Stomach (tissue), 4 donors: ENCODE results near the gene ZNF385D.

Source experiments
- POLR2A ChIP-seq, 4 donors: fragments of 450-650 bp; IDR thresholded peaks; one replicate each; pipeline ENCODE4 v1.6.1; 2016; ENCODE audit warnings: antibody characterized with exemption in 4 of 4, control low read depth in 2 of 4, mild to moderate bottlenecking in 1 of 4, moderate library complexity in 1 of 4
- TF ChIP-seq, protein P1 (sequence below), 7 experiments: fragments of 450-650 bp in 4 of 7; fragments of 200-600 bp in 3 of 7; sonication (generic) in 3 of 7; IDR thresholded peaks; one replicate each; pipeline ENCODE4 v1.5.1; 2016 to 2019; ENCODE audit warnings: antibody characterized with exemption in 7 of 7, control low read depth in 2 of 7, mild to moderate bottlenecking in 1 of 7

DNA sequence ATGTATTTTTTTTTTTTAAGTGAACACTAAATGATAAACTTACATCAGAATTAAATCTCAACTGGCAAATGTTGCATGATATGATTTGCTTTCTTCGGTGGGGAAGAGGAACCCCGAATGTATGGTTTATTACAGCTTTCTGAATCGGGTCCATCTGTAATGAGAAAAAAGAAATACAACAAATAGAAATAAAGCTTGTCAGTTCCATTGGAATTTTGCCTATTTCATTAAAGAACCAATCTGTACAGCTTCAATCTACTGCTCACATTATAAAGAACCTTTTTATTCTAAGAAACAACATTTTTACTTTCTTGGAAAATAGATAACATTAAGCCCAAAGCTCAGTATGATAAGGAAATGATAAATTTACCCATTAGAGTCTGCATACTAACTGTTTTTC lies 186.5 kb downstream of the ZNF385D start:
- TF ChIP-seq, protein P1, sequence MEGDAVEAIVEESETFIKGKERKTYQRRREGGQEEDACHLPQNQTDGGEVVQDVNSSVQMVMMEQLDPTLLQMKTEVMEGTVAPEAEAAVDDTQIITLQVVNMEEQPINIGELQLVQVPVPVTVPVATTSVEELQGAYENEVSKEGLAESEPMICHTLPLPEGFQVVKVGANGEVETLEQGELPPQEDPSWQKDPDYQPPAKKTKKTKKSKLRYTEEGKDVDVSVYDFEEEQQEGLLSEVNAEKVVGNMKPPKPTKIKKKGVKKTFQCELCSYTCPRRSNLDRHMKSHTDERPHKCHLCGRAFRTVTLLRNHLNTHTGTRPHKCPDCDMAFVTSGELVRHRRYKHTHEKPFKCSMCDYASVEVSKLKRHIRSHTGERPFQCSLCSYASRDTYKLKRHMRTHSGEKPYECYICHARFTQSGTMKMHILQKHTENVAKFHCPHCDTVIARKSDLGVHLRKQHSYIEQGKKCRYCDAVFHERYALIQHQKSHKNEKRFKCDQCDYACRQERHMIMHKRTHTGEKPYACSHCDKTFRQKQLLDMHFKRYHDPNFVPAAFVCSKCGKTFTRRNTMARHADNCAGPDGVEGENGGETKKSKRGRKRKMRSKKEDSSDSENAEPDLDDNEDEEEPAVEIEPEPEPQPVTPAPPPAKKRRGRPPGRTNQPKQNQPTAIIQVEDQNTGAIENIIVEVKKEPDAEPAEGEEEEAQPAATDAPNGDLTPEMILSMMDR (IDR thresholded peaks at IDR 0.05): no peak
- TF ChIP-seq POLR2A (IDR thresholded peaks at IDR 0.05): no peak
